Endodermal cell (in vitro differentiated cells): ENCODE data around the gene TTLL10. TPM values are rescaled to one million over a fixed set of nuclear protein-coding genes. Genes with fewer than 3 reads are reported as not detected.

Source experiments
- DNase-seq: peaks from one replicate; pipeline ENCODE4 v3.0.0-alpha.2; 2017
- H3K27ac ChIP-seq: 2 replicates; pipeline ENCODE4 v1.5.1; 2013; ENCODE audit warnings: mild to moderate bottlenecking, low read depth, low read length, moderate library complexity
- H3K27me3 ChIP-seq: 2 replicates; pipeline ENCODE4 v1.6.1; 2013; ENCODE audit warnings: mild to moderate bottlenecking, low read length, moderate library complexity; ENCODE audit not compliant: insufficient read depth, control insufficient read depth, poor library complexity, severe bottlenecking
- H3K36me3 ChIP-seq: 2 replicates; pipeline ENCODE4 v1.7.0; 2013; ENCODE audit warnings: mild to moderate bottlenecking, low read length, moderate library complexity; ENCODE audit not compliant: control insufficient read depth, insufficient read depth
- H3K4me1 ChIP-seq: one replicate; pipeline ENCODE4 v1.7.0; 2013; ENCODE audit warnings: low read length; ENCODE audit not compliant: control insufficient read depth, insufficient read depth
- H3K4me3 ChIP-seq: 2 replicates; pipeline ENCODE4 v1.5.1; 2013; ENCODE audit warnings: mild to moderate bottlenecking, low read length, moderate library complexity
- H3K9ac ChIP-seq: 2 replicates; pipeline ENCODE4 v1.6.1; 2013; ENCODE audit warnings: mild to moderate bottlenecking, low read length, moderate library complexity; ENCODE audit not compliant: poor library complexity, severe bottlenecking; ENCODE audit errors: extremely low read depth
- H3K9me3 ChIP-seq: 2 replicates; pipeline ENCODE4 v1.6.1; 2013; ENCODE audit warnings: mild to moderate bottlenecking, low read length, moderate library complexity; ENCODE audit not compliant: control insufficient read depth
- H3K27ac Mint-ChIP-seq: 2 replicates; pipeline ENCODE4 v1.8.0; 2020; ENCODE audit warnings: mixed read lengths
- H3K27me3 Mint-ChIP-seq: 2 replicates; pipeline ENCODE4 v1.8.0; 2021; ENCODE audit warnings: mild to moderate bottlenecking, mixed read lengths; ENCODE audit not compliant: insufficient read depth
- H3K36me3 Mint-ChIP-seq: 2 replicates; pipeline ENCODE4 v1.8.0; 2020; ENCODE audit warnings: low read depth, mixed read lengths
- H3K4me1 Mint-ChIP-seq: 2 replicates; pipeline ENCODE4 v1.8.0; 2020; ENCODE audit warnings: mixed read lengths
- H3K4me3 Mint-ChIP-seq: 2 replicates; pipeline ENCODE4 v1.8.0; 2020; ENCODE audit warnings: mild to moderate bottlenecking, moderate library complexity, mixed read lengths
- H3K9me3 Mint-ChIP-seq: 2 replicates; pipeline ENCODE4 v1.8.0; 2020; ENCODE audit warnings: mild to moderate bottlenecking, mixed read lengths
- WGBS, 2 experiments: methylation state at CpG; one replicate each; pipeline versions ENCODE4 v1.1.5 to v1.1.7; 2013; ENCODE audit warnings: missing lambda C conversion rate in 2 of 2, mixed read lengths in 1 of 2; ENCODE audit not compliant: insufficient coverage in 1 of 2, insufficient read length in 1 of 2; 5-methylcytosine and 5-hydroxymethylcytosine counted together
- total RNA-seq, 2 donors: library from RNA; stranded (reverse); fragmentation: NEBNext Ultra II Directional in 1 of 2; extraction: Animal tissue kit (Norgen Biotek cat#: 25700) in 1 of 2; gene quantifications; 2 replicates in 1 of 2; 3 replicates in 1 of 2; pipeline ENCODE4 v1.2.1, GENCODE V29; 2021
- TF ChIP-seq, protein P1 (sequence below): fragments of 200-600 bp; sonication (generic); conservative IDR thresholded peaks from 2 replicates; pipeline ENCODE4 v1.5.0; 2021; ENCODE audit warnings: antibody characterized with exemption, mild to moderate bottlenecking

The TTLL10 gene
- total RNA-seq, 2 donors from 2014 or later, result 0.93 to 1.2 TPM

DNA sequence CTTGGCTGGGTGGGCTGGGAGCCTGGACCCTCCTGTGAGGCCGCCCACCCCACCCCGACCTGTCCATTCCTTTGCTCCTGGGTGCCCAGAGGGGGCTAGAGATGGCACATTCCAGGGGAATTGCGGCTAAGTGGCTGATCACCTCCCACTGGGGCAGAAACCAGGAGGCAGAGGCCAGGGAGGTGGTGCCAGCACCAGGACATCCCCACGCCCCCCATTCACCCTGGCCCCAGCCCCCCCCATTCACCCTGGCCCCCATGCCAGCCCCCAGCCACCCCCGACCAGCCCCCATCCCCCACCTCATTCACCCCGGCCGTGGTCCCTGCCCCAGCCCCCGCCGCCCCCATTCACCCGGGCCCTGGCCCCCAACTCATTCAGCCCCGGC is 66.7 kb downstream of the TTLL10 start:
- Mint-ChIP-seq H3K9me3 (no peaks in the 10 kb centered on the region), H3K27me3 (no peaks in the 10 kb centered on the region), H3K4me1 (no peaks in the 10 kb centered on the region), H3K4me3 (no peak overlapping the region), H3K27ac (no peak overlapping the region), H3K36me3 (no peaks in the 10 kb centered on the region)
- 87% methylated on average over 7 of the region's 11 CpGs; no CpG with 5 or more reads in 1 of the 2 experiments for WGBS, 2 experiments
- Histone ChIP-seq H3K4me3 (no peak overlapping the region), H3K27ac (no peak overlapping the region), H3K9me3 (no peaks in the 10 kb centered on the region), H3K27me3 (no peaks in the 10 kb centered on the region), H3K9ac (no peak overlapping the region), H3K36me3 (no peaks in the 10 kb centered on the region), H3K4me1 (no peaks in the 10 kb centered on the region)
- TF ChIP-seq, protein P1, sequence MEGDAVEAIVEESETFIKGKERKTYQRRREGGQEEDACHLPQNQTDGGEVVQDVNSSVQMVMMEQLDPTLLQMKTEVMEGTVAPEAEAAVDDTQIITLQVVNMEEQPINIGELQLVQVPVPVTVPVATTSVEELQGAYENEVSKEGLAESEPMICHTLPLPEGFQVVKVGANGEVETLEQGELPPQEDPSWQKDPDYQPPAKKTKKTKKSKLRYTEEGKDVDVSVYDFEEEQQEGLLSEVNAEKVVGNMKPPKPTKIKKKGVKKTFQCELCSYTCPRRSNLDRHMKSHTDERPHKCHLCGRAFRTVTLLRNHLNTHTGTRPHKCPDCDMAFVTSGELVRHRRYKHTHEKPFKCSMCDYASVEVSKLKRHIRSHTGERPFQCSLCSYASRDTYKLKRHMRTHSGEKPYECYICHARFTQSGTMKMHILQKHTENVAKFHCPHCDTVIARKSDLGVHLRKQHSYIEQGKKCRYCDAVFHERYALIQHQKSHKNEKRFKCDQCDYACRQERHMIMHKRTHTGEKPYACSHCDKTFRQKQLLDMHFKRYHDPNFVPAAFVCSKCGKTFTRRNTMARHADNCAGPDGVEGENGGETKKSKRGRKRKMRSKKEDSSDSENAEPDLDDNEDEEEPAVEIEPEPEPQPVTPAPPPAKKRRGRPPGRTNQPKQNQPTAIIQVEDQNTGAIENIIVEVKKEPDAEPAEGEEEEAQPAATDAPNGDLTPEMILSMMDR, result no peak
- DNase-seq, result no peak

DNA sequence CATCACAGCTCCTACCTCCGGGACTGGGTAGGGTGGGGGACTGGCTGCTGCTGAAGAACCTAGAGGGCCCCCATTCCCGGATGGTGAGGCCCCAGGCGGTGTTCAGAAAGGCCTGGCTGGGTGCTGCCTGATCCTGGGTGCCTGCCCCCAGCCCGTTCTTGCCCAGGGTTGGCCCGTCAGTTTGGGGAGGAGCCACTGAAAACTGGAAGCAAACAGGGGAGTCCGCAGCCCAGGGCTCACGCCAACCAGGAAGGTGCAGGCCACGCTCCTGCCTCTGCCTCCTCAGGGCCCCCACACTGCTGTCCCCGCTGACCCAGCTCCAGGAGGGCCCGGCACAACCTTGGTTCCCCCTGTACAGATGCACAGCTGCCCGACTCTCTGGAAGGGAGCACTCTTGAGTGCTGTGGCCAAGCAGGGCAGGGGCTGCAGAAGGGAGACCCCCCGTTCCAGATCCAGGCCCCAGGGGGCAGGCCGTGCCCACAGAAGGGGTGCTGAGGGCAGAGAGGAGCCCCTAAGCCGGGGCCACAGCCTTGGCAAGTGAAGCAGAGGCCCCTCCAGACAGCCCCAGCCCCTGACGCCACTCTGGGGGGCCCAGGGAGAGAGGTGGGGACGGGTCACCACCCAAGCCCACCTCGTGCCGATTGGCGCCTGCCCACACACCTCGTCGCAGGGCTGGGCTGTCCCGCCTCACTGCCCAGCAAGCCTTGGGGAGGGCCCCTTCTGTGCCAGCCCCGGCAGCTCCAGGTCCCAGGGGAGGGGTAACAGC is 67.3 kb downstream of the TTLL10 start:
- Histone ChIP-seq H3K27ac (no peak overlapping the region), H3K4me1 (no peaks in the 10 kb centered on the region), H3K27me3 (no peaks in the 10 kb centered on the region), H3K36me3 (no peaks in the 10 kb centered on the region), H3K9me3 (no peaks in the 10 kb centered on the region), H3K9ac (no peak overlapping the region), H3K4me3 (no peak overlapping the region)
- no peaks in the 10 kb centered on the region for H3K36me3 Mint-ChIP-seq
- no peaks in the 10 kb centered on the region for H3K27me3 Mint-ChIP-seq
- H3K4me3 Mint-ChIP-seq, result no peak overlapping the region
- DNase-seq, result no peak
- no peaks in the 10 kb centered on the region for H3K9me3 Mint-ChIP-seq
- TF ChIP-seq, protein P1, result no peak
- no peaks in the 10 kb centered on the region for H3K4me1 Mint-ChIP-seq
- no peak overlapping the region for H3K27ac Mint-ChIP-seq
- WGBS, 2 experiments, result 89 to 90% methylated on average over 18 to 23 of the region's 23 CpGs

DNA sequence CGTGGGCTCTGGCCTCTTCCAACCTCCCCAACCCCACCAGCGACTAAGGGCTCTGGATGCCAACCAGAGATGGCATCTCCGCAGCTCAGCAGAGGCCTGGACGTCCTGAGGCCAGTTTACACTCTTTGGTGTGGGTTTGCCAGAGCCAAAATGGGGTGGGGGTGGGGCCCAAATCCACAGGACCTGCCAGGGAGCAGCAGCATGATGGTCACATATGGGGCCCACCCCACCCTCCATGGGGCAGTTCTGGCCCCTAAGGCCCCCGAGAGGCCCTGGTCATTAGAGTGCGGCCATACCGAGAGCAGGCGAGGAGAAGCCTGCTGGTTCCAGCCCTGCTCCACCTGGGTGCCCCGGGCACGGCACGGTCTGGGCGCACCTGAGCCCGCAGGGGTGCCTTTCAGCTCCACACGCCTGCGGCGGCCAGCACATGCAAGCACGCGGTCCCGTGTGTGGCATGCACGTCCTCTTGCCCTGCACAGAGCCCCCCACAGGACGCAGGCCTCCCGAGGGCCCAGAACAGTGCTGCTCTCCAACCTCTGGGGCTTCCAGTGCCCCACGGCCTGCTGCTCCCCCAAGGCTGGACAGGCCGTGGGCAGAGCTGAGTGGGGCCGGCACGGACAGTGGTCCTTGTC is 68.0 kb downstream of the TTLL10 start:
- Histone ChIP-seq H3K9ac (no peak overlapping the region), H3K4me3 (no peak overlapping the region), H3K36me3 (no peaks in the 10 kb centered on the region), H3K27ac (no peak overlapping the region), H3K4me1 (no peaks in the 10 kb centered on the region), H3K27me3 (peaks cover 5% of the 10 kb centered on the region), H3K9me3 (no peaks in the 10 kb centered on the region)
- TF ChIP-seq, protein P1, result no peak
- Mint-ChIP-seq H3K27me3 (no peaks in the 10 kb centered on the region), H3K27ac (no peak overlapping the region), H3K9me3 (no peaks in the 10 kb centered on the region), H3K4me1 (no peaks in the 10 kb centered on the region), H3K4me3 (no peak overlapping the region), H3K36me3 (no peaks in the 10 kb centered on the region)
- WGBS, 2 experiments, result 93 to 94% methylated on average over 19 to 26 of the region's 26 CpGs
- no peak for DNase-seq
